Activated CD8-positive, alpha-beta memory T cell treated with anti-CD3 and anti-CD28 coated beads, Interleukin-2, amount 50 U/mL, for 1 hour (primary cell): Measurements from ENCODE around the gene AGAP1.

ENCODE experiments used
- DNase-seq: peaks from one replicate; pipeline ENCODE4 v3.0.0-alpha.2; 2020; ENCODE audit errors: extremely low read depth

Gene AGAP1

DNA sequence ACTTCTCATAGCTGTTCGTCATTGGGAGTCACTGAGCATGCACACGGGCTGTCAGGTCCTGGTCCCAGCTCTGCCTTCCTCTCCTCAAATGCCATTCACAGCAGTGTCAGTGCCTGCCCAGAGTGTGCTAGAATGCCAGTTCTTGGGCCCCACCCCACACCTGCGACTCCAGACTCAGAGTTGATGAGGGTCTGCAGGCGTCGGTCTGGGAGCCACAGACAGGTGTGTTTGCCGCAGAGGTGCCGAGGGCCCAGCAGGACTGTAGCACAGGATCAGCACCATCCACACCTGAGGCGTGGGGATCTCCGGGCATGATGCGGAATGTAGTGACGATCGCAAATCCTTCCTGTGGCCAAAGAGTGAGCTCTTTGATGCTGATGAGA, 56.5 kb downstream of the AGAP1 start:
- no peak for DNase-seq

DNA sequence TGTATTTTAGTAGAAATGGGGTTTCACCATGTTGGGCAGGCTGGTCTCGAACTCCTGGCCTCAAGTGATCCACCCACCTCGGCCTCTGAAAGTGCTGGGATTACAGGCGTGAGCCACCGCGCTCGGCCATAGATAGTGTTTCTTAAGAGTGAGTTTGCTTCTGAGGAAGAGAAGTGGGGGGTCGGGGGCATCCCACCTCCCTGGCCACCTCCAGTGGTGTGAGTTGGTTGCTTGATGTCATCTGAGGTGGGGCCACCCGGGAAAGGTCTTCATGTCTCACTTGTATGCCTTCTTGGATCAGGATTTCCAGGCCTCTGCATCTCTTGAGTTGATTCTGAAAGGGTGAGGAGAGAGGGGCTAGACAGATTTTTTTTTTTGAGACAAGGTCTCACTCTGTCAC, 57.1 kb downstream of the AGAP1 start:
- no peak for DNase-seq

DNA sequence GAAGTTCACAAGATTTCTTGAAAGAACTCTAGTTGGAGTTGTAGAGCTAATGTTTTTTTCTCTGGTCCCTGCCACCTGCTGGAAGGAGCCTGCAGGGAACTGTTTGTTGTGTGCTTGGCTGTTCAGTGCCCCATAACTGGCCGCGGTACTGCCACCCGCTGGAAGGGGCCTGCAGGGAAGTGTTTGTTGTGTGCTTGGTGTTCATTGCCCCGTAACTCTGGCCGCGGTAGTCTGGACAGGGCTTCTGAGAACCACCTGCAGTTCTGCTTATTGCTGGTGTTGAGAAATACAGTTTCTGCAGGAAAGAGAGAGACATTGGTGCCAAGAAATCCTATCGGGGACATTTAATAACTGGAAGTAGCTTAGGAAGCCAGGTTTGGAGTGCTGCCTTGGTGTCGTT, 58.1 kb downstream of the AGAP1 start:
- no peak for DNase-seq

DNA sequence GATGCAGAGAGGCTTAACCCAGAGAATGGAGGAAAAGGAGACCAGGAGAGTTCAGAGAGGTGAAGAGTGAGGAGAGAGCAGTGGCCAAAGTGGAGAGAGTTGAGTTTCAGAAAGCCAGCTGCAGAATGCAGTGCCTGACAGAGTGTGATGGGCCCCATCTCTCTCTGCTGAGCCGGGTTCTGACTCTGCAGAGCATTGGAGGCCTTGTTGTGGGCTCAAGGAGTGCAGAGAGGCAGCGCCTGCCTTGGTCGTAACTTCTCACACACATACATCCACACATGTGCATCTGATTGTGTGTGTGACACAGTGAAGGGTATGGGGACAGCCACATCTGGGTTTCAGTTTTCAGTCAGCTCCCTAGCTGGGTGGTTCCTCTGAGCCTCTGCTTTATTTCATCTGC, 58.8 kb downstream of the AGAP1 start:
- DNase-seq, result no peak

DNA sequence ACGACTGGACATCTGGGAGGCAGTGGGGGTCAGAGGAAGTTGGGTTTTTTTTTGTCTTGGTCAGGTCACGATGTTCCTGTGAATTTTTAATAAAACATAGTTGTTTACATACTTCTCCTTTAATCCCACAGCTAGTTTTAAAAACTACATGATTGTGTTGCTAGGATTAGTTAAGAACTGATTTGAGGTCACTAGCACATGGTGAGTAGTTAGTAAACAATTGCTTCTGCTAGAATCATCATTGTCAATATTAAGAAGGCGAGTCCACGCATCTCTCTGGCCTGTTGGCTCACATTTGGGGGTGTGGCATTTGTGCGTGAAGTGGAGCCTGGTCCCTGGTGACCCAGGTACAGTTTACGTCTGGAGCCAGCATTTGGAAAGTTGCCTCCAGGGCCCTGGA, 59.4 kb downstream of the AGAP1 start:
- no peak for DNase-seq

DNA sequence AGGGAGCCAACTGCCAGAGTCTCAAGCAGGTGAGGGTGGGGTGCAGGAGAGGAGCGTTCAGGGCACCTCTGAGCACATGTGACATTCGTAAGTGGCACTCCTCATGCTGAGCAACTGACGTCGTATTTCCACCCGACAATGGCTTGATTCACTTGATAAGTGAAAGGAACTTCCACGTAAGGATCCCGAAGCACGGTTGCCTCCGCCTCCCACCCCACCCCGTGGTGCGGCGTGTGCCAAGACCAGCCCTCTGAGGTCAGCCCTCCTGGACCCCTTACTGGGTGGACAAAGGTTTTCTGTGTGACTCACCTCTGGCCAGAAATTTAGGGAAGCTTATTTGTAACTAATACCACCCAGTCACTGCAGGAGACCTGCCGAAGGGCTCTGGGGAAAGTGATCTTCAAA, 59.9 kb downstream of the AGAP1 start:
- DNase-seq, result no peak

DNA sequence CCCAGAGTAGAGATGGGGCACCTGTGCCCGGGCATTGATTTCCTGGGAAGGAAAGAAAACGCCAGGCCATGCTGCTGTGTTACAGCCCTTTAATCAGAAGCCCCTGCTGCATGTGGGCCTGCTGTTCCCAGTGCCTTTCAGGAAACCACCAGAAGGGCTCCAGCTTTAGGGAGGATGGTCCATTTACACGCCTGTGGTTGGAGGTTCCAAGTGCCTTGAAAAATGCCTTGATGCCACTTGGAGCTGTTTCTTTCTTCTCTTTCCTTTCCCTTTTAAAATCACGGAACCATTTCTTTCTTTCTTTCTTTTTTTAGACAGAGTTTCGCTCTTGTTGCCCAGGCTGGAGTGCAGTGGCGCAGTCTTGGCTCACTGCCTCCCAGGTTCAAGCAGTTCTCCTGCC, 60.5 kb downstream of the AGAP1 start:
- DNase-seq, result no peak

DNA sequence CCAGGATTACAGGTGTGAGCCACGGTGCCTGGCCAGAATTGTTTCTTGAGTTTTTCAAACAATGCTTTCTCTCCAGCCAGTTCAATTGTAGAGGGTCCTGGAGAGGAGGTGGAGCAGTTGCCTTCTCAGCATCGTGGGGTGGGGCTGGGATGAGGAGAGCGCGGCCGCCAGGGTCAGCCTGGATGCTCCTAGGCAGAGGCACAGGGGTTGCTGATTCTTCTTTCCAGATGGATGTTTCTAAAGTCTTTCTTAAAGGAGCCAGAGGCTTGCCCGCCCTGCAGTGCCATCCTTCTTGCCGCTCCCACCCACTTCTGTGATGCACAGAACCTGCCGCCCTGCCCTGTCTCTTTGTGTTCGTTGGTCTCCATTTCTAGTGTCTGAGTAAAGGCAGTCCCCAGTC, 61.1 kb downstream of the AGAP1 start:
- DNase-seq, result no peak

DNA sequence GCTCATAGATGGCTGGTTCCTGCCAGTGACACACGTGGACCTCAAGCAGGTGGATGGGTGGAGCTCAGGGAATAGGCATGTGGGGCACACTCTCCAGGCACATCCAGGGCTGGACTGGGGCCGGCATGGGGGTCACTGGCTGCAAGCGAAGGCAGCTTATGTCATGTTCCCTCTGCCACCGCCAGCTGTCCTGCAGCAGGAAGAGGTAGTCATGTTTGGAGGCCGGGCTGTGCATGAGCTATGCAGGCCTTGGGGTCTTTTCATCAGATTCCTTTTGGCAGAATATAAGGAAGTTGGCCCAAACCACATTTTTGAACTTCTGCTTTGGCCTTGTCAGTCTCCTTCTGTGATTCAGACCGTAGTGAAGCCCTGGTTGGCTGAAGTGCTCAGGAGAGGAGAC, 61.5 kb downstream of the AGAP1 start:
- no peak for DNase-seq

DNA sequence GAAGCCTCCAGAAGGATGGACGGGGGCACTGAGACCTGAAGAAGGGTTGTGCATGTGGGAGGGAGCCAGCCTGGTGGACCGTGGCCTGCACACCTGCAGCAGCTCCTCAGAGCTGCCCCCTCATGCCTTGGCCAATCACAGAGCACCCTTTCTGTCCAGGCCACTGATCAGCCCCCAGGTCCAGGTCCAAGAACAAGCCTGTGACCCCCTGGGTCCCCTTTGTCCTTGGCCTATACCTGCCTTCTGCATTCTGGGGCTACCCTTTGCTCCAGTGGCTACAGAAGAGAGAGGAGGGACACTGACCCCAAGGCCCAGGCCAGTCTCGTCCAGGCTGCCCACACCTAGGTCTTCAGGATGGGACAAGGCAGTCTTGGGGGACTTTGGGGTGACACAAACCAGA, 62.2 kb downstream of the AGAP1 start:
- DNase-seq, result no peak

DNA sequence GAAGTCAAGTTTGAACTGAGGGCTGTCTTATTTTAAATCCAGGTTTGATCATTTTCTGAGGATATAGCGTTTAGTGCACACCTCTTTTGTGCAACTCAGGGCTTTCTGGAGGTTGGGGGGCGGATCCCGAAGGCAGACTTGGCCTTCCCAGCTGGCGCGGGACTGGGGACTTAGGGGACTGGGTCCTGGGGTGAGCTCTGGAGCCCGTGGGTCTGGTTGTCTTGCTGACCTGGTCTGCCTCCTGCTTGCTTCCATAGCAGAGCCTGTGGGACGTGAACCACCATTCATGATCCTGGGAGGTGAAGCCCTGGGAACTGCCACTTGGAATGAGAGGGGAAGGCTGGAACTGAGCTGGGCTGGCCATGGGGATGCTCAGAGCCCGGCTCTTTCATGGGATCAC, 63.1 kb downstream of the AGAP1 start:
- DNase-seq, result no peak

DNA sequence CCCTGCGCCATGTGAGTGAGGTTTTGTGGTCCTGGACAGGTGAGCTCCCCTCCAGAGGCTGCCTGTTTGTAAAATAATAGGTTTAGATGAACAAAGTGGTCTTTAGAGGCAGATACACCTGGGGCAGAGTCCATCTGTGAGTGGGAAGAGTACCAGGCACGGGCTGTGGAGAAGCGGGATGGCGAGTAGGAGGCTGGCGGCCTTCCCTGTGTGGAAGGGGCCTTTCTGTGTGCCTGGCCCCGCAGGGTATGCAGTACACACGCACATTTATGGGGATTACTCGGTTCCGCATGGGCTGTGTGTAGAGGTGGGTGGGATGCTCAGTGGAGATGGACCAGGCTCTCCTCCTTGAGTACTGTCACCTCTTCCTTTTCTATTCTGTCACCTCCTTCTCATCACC, 64.1 kb downstream of the AGAP1 start:
- no peak for DNase-seq

DNA sequence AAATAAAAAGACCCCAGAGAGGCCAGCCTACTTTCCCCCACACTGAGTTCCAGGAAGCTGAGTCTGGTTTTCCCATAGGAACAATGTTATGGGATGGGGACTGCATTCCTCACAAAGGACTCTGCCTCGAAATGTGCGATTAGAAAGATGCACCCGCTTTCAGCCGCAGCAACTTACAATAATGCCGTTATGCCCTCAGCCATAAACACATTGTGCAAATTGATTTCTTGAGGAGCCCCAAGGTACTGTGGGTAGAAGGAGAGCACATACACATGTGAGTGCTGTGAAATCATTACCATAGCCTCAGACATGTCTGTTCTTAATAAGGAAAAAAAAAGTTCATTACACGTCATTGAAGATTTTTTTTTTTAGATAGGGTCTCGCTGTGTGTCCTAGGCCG, 64.7 kb downstream of the AGAP1 start:
- no peak for DNase-seq

DNA sequence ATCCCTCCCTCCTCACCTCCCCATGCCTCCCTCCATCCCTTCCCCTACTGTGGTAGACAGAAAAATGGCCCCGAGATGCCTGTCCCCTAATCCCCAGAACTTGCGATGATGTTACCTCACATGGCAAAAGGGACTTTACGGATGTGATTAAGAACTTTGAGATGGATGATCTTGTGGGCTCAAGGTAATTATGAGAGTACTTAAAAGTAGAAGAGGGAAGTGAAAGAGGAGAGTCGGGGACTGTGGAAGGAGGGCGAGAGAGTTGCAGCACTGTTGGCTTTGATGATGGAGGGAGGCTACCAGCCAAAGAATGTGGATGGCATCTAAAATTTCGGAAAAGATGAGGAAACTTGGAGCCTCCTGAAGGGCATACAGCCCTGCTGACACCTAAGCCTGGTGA, 66.5 kb downstream of the AGAP1 start:
- no peak for DNase-seq

DNA sequence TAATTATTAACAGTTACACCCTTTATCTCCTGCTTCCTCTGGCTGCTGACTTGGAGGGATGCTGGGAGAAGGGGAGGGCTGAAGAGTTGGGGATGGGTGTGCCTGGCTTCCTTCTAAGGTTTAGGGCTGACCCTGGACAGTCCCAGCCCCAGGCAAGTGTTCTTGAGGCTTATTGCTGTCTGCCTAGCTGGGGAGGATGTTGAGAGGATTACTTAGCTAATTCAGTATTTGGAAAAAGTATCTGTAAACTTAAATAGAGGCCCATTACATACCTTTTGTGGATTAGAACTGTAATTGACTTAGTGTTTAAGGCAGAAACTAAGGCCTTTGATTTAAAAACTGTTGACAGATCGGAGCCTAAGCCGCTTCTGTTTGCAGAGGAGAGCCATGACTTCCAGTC, 67.6 kb downstream of the AGAP1 start:
- no peak for DNase-seq

DNA sequence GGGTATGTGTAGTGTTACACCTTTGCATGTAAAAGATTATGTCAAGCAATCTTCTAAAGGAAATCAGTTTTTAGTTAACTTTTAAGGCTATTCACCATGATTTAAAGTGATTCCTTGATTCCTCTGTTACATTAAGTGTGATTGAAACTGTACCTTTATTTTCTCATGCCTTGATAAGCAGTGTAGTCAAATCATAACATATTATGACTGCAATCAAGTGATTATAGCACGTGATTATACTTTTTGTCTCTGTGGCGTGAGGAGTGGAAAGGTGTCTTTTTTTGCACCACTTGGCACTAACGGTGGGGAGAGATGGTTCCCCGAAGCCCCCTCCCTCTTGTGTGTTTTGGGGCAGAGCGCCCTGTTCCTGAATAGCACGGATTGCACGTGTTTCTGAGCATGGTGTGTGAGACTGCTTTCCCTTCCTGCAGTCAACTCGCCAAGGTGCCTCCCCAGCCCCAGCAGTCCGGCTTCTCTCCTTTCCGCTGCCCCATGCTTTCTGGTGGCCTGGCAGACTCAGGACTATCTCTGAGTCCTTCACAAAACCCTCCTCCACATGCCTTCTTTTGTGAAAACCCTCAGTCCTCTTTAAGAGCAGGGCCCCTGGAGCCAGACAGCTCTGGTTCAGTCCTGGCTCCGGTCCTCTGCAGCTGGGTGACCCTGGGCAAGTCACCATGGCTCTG, 68.4 kb downstream of the AGAP1 start:
- DNase-seq, result no peak

DNA sequence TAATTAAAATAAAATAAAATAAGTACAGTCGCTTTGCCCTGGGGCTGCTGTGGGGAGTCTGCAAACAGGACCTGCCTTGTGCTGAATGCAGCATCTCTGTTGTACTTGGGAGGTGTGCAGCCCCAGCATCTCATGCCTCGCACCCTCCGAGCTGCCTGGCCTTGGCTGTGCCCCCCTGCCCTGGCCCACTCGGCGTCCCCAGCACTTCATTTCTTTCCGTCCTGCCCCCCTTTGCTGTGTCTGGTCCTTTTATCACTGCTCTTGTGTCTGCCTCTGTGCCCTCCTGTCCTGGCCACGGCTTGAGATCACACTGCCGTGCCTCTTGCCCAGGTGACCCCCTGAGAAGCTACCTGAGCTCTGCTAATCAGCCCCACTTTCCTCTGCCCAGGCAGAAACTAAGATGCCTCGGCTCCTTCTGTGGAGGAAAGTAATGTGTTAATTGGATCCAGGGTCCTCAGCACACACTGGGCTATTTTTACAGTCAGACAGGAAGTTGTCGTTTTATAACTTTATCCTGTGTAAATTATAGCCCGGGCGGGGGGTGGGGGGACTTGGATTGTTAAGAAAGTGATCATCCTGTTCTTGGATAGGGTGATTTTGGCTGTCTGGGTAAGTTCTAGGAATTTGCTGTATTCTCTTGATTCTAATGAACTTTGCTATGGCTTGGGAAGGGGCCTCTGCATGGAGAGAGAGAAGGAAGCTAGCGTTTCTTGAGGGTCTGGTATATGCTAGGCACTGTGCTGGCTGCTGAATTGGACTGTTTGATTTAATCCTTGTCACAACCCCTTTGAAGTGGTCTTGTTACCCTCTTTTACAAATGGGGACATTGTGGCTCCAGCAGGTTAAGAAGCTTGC, 69.4 kb downstream of the AGAP1 start:
- DNase-seq, result no peak

DNA sequence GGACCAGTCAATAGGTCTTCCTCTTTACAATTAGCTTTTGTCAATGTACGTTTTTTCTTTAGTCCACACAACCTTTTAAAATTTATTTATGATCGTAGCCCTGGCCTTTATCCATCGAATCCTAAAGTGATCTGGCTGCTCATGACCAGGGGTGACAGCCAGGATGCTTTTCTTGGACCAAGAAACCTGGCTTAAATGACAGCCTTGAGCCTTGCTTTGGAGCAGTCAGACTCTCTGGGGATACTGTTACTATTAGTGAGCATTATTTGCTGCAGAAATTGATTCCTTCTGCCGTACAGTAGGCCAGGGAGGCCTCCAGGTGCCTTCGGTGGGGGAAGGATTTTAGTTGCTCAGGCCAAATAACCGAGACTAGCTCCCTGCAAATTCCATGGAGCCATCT, 70.2 kb downstream of the AGAP1 start:
- DNase-seq, result no peak

DNA sequence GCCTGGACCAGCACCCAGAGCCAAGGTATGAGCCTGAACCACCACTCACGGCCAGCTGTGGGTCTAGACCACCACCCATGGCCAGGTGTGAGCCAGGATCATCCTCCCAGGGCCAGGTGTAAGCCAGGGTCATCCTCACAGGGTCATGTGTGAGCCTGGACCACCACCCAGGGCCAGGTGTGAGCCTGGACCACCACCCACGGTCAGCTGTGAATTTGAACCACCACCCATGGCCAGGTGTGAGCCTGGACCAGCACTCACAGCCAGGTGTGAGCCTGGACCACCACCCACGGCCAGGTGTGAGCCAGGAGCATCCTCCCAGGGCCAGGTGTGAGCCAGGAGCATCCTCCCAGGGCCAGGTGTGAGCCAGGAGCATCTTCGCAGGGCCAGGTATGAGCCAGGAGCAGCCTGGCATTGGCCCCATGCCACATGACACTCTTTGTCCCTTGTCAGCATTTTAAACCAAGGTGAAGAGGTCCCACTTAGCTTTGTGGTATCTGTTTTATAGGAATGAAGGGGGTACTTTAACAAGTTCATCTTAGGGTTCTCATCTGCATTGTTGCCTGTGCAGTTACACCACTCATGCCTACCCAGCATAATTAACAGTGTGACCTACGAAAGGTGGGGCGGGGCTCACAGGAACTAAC, 71.2 kb downstream of the AGAP1 start:
- no peak for DNase-seq

DNA sequence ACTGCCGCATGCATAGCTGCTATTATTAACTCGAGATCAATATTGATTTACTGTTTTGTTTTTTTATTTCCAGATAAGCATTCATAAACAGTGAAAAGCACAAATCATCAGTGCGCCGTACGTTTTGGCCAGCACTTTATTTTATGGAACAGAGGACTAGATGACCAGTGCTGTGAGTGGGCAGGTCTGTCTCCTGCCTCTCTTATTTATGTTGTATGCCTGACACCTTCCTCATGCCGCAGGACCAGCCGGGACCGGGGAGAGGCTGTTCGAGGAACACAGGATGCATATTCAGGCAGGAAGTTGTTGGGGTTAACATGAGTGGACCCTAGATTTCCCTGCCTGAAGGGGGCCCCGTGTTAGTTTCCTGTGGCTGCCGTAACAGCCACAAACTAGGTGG, 72.6 kb downstream of the AGAP1 start:
- DNase-seq, result no peak

DNA sequence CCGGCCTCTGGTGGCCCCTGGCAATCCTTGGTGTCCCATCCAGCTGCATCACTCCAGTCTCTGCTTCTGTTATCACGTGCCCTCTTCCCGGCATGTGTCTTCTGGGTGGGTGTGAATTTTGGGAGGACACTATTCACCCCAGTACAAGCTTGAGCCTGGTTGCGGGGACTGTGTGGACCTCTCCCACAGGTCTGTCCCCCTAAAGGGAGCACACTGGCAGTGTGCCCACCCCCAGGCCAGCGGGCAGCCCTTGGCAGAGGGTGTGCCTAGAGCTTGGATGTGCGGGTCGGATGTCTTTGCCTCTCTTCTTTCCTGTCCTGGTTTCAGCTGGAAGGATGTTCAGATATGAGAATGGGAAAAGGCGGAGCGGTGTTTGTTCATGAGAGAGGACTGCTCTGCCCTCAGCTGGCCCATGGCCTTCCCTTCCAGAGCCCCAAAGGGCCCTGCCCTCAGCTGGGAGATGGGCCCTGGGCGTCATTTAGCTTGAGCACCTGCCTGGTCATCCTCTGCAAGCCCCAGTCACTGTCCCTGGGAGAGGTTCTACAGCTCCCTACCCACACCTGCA, 73.2 kb downstream of the AGAP1 start:
- DNase-seq, result no peak

DNA sequence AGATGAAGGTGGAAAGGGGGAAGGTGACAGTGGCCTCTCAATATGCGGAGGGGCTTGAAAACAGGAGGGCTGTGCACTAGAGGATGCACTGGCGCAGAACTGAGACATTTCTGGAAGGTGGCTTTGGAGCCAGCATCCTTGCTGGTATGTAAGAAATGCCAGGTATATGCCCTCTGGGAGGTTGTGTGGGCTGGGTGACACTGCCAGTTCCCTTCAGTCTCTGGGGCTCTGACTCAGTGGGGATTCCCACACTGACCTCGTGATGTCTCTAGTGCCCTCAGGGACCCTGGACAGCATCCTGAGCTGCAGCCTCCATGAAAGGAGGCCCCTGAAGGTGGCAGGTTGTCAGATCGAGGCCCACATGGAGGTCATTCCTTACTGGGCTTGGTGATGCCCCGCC, 74.0 kb downstream of the AGAP1 start:
- DNase-seq, result no peak

DNA sequence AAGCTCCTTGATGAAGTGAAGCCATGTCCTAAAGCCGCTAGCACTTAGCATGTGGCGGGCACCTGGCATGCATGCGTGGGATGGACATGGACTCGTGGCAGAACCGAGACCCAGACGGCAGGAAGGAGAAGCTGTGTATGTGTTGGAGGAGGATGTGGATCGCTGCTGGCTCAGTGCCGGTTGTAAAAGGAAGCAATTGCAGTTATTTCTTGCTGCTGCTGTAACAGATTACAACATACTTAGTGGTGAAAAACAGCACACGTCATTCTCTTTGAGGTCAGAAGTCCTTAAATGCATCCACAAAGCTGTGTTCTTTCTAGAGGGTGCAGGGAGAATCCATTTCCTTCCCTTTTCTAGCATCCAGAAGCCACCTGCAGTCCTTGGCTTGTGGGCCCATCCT, 74.6 kb downstream of the AGAP1 start:
- no peak for DNase-seq
